Activated T-cell treated with anti-CD3 and anti-CD28 coated beads, Interleukin-2, amount 50 U/mL, for 1 hour (primary cell): Measurements from ENCODE around the gene ELAPOR2.
"Not testable (repeated sequence)": the region's sequence is repeated elsewhere in the genome, so short reads cannot be mapped to it uniquely, and the experiment has no call there.

Experiments used
- DNase-seq: peaks from one replicate; pipeline ENCODE4 v3.0.0-alpha.2; 2020

Gene ELAPOR2

DNA sequence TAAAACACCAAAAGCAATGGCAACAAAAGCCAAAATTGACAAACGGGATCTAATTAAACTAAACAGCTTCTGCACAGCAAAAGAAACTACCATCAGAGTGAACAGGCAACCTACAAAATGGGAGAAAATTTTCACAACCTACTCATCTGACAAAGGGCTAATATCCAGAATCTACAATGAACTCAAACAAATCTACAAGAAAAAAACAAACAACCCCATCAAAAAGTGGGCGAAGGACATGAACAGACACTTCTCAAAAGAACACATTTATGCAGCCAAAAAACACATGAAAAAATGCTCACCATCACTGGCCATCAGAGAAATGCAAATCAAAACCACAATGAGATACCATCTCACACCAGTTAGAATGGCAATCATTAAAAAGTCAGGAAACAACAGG lies 14.7 kb downstream of the ELAPOR2 start:
- DNase-seq, result not testable (repeated sequence)

DNA sequence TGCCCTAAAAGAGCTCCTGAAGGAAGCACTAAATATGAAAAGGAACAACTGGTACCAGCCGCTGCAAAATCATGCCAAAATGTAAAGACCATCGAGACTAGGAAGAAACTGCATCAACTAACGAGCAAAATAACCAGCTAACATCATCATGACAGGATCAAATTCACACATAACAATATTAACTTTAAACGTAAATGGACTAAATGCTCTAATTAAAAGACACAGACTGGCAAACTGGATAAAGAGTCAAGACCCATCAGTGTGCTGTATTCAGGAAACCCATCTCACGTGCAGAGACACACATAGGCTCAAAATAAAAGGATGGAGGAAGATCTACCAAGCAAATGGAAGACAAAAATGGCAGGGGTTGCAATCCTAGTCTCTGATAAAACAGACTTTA lies 17.9 kb downstream of the ELAPOR2 start:
- DNase-seq, result not testable (repeated sequence)

DNA sequence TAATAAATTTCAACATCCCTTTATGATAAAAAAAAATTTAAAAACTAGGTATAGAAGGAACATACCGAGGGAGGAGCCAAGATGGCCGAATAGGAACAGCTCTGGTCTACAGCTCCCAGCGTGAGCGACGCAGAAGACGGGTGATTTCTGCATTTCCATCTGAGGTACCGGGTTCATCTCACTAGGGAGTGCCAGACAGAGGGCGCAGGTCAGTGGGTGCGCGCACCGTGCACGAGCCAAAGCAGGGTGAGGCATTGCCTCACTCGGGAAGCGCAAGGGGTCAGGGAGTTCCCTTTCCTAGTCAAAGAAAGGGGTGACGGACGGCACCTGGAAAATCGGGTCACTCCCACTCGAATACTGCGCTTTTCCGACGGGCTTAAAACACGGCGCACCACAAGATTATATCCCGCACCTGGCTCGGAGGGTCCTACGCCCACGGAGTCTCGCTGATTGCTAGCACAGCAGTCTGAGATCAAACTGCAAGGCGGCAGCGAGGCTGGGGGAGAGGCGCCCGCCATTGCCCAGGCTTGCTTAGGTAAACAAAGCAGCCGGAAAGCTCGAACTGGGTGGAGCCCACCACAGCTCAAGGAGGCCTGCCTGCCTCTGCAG lies 19.7 kb downstream of the ELAPOR2 start:
- DNase-seq, result peak; percentile 54

DNA sequence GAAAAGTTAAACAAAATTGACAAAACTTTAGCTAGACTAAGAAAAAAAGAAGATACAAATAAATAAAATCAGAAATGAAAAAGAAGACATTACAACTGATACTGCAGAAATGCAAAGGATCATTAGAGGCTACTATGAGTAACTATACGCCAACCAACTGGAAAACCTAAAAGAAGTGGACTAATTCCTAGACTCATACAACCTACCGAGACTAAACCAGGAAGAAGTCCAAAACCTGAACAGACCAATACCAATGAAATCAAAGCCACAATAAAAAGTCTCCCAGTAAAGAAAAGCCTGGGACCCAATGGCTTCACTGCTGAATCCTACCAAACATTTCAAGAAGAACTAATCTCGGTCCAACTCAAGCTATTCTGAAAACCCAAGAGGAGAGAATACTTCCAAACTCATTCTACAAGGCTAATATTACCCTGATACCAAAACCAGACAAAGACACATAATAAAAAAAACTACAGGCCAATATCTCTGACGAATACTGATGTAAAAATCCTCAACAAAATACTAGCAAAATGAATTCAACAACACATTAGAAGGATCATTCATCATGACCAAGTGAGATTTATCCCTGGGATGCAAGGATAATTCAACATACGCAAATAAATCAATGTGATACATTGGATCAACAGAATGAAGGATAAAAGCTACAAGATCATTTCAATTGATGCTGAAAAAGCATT lies 20.3 kb downstream of the ELAPOR2 start:
- DNase-seq, result no peak

DNA sequence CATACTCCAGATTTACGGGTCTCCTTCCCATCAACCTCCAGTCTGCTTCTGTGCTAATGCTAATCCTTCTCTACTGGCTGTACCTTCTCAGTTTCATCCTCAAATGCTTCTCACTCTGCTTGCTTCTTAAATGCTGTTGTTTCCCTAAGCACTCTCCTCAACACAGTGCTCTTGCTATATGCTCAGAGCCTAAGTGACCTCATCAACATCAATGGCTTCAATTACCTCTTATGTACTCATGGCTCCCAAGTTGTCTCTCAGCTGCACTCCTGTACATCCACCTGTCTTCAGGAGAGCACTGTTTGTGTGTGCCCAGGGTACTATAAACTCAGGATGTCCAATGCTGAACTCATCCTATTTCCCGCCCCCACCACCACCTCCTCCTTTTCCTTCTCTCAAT lies 22.5 kb downstream of the ELAPOR2 start:
- DNase-seq, result no peak

DNA sequence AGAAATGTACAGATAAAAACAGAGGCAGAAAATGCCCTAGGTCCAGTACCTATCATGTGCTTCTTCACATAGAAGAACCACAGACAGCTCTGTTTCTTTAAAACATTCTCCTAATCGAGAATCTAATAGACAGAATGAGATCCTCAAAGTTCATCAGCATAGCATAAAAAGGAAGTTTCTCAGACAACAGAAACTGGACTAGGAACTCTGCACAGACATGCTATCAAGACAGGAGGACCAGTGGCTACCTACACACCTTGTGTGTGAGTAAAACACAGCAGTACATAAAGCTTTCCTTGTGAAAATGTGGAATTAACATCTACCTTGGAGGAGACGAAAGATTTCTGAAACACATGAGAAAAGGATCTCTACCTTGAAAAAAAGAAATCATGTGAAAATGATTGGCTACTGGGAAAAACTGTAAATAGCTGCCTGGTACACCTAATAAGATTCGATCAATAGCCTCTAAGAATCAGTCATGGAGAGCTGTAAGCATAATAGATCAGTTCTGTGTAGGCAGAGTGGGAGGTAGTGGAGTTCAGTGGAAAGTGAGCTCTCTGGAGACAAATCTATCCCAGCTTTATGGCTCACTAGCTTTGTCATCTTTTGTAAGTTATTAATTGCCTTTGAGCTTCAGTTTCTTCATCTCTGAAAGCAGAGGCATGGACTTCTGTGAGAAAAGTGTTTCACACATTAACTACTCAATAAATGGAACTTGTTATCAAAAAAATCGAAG lies 26.7 kb downstream of the ELAPOR2 start:
- DNase-seq, result no peak

DNA sequence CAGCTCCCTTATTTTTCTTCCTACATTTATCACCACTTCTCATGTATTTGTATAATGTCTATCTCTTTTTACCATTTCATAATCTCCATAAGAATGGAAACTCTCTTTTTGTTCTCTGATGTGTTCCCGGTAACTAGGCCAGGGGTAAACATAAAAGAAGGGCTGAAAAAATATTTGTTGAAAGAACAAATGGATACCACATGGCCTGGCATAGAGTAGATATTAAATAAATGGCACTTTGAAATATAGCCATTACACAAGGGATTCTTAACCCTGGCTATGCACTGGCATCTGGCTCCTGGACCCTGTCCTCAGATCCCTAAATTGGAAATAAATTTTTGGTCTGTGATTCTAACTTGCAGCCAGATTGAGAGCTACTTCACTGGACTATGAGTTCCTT lies 30.4 kb downstream of the ELAPOR2 start:
- no peak for DNase-seq

DNA sequence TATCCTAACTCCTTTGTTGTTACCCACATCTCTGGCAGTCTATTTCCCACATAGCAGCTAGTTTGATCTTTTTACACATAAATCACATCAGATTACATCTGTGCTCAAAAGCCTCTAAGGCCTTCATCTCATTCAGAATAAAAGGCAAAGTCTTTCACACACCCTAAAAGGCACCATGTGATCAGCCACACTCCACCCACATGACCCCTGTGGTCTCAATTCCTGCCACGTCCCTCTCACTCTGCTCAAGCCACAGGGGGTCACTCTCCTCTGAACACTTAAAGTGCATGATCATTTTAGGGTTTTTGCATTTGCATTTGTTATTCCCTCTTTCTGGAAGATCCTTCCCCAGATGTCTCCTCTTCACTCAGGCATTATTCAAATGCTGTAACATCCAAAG lies 30.8 kb downstream of the ELAPOR2 start:
- DNase-seq, result no peak

DNA sequence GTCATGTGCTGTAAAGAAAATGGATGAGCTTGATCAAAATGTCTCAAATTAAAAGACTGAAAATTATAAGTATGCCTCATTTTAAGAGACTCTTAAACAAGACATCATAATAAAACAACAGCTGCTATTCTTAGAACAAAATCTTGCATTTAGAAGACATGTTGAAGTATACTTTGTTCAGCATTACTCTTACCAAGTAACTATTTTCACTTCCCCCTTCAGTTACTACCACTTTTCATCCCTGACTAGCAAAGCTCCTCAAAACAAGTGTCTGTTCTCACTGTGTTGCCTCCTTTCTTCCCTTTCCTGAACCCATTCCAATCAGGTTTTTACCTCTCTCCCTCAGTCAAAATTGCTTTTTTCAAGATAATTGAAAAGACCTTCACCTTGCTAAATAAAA lies 31.6 kb downstream of the ELAPOR2 start:
- DNase-seq, result no peak

DNA sequence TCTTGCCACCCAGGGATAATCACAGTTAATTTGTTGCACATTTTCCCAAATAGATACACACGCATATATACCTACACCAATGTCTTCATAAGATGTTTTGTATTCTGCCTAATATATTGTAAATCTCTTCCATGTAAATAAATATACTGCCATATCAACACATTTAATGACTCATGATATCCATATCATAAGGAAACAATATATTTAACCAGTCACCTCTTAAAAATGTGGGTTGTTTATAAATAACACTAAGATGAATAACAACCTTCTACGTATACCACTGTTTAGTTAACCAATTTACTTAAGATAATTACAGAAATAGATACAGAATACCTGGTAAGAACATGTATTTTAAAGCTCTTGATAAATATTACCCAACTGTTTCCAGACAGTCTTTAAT lies 38.2 kb downstream of the ELAPOR2 start:
- no peak for DNase-seq

DNA sequence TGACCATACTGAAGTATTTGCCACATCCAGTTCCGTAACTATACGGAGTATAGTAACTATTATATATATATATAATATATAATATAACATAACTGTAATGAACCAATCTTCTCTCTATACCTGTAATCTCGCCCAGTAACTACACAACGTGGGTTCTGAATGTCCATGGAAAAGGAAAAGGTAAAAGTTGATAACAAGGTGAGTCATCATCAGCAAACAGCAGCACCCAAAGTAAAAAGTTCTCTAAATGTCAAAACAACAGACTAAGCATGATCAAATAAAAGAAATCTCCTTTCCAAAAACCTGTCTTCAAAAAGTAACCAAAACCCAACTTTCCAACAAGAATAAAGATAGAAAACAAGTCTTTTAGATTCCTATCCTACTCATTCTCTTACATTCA lies 42.8 kb downstream of the ELAPOR2 start:
- DNase-seq, result no peak

DNA sequence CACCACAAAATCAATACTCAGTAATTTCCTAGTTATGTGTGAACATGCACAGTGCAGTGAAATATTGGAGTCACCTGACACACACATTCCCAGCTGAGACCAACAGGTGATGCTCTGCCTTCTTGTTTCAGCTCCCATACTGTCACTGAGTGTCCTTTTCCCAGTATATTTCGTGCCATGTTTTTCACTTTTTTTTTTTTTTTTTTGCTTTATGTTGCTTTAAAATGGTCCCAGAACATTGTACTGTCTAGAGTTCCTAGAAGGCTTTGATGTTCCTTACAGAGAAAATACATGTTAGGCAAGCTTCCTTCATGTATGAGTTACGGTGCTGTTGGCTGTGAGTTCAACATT lies 45.6 kb downstream of the ELAPOR2 start:
- no peak for DNase-seq

DNA sequence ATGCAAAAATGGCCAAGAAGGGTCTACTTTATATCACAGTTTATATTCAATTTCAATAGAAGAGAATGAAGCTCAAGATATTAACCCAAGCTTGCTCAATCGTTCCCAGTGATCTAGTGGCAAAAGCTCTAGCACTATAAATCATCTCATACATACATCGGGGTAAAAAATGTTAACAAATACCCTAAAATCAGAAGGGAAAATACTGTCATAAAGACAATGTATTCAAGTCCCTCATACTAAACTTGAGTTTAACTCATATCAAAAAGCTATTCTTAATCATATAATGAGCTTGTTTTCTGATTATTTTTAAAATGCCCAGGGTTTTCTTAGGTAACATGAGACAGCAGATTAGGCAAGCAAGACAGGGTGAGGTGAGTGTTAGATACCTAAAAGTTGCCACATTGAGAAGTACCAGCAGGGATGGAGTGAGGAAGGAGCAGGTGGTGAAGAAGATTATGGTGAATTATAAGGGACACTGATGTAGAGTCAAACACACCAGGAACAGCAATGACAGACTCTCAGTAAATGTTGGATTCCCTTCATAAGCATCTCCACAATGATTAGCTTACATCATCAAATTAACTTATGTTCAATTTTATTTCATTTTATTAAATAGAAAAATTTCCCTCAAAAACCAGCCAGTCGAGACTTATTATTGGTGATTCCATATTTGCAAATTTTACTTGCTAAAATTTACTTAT lies 46.2 kb downstream of the ELAPOR2 start:
- DNase-seq, result no peak
